ENCODE results near the gene FCER1G.

FCER1G gene

DNA sequence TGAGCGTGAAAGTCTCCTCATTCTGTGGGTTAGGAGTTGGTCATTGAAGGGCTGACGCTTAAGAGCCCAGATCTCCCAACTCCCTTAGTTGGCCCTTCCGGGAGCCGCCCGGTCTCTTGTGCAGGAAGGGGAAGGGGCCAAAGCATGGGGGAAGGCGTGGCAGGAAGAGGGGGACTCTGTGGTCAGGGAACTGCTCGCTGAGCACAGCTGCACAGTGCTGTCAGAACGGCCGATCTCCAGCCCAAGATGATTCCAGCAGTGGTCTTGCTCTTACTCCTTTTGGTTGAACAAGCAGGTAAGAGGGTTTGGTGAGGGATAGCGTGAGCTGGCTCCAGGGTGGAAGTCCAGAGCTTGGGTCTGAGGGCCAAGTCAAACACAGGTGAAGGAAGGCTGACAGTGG, at the start of gene FCER1G:
Gene FCER1G, plus strand, starts transcription at position 220 of the 400 bp plus-strand sequence. Its CDS starts 27 bp downstream, at position 247.
- DNase-seq (ENCODE audit: low read depth), result no peak

- peak; percentile 82 for DNase-seq (ENCODE audit: low read depth)
Measured at GRCh38 chr1:161165742-161166668, 49.1 kb upstream of the FCER1G start, which contains the start of gene PPOX. TSS of gene PPOX (plus strand) at chr1:161166426. CDS start at chr1:161166848, 422 bp downstream.

- DNase-seq (ENCODE audit: low read depth), result no peak
Measured at GRCh38 chr1:161166669-161167548, 48.2 kb upstream of the FCER1G start.

GRCh38 chr1:161168906-161169305, 46.2 kb upstream of the FCER1G start:
- no peak for DNase-seq (ENCODE audit: low read depth)

- no peak for DNase-seq (ENCODE audit: low read depth)
Measured at GRCh38 chr1:161171191-161171590, 43.9 kb upstream of the FCER1G start.

GRCh38 chr1:161171696-161172095, 43.4 kb upstream of the FCER1G start:
- DNase-seq (ENCODE audit: low read depth), result no peak

- no peak for DNase-seq (ENCODE audit: low read depth)
Measured at GRCh38 chr1:161172349-161172748, 42.7 kb upstream of the FCER1G start.

DNA sequence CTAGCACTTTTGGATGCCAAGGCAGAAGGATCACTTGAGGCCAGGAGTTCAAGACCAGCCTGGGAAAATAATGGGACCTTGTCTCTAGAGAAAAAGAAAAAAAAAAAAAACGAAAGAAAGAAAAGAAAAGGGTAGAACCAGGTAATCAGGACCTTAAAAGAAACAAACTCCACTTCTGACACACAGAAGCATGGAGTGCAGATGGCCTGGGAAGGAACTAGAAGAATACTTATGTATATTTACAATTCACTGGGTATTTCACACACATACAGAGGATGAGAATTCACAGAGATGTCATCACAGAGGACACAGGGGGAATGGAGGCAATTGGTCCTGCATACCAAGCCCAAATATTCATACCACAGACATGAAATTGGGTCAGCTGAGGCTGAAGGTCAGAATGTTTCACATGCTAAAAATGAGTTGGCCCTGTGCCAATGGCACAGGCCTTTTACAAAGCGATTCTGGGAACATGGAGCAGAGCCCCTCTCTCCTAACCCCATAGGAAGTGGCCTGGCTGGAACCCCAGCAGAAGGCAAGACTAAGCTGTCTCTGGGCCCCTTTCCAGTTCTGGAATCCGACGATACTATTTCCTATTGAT, 42.2 kb upstream of the FCER1G start:
- no peak for DNase-seq (ENCODE audit: low read depth)

- no peak for DNase-seq (ENCODE audit: low read depth)
Measured at GRCh38 chr1:161173711-161174110, 41.4 kb upstream of the FCER1G start.

- no peak for DNase-seq (ENCODE audit: low read depth)
Measured at GRCh38 chr1:161174911-161175310, 40.2 kb upstream of the FCER1G start.

- DNase-seq (ENCODE audit: low read depth), result no peak
Measured at GRCh38 chr1:161175771-161176453, 39.2 kb upstream of the FCER1G start.

DNA sequence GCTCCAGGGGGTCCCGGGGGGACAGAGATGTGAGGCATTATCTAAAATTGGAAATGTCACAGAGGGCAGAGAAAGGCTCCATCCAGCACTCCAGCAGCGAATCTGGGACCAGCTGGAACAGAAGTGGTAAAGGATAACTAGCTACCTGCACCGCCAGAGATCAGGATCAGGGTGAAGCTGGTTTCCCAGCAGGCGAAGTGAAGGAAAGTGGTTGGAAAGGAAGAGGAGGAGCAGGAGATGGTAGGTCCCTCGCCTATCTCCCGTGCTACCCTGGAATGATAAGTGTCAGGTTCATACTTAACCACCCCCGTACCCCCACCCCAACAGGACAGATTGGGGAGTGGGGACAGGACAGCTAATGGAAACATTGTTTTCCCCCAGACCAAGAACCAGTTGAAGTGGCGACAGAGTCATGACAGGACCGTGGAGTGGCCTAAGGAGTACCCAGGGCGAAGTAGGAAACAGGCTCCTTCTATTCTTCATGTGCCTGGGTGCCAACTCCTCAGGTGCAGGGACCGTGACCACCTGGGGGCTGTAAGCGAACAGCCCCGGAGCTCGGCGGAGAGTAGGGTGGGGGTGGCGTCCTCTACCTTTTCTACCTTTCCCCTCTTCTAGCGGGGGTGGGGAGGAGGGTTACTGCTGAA, 38.5 kb upstream of the FCER1G start:
- DNase-seq (ENCODE audit: low read depth), result no peak

DNA sequence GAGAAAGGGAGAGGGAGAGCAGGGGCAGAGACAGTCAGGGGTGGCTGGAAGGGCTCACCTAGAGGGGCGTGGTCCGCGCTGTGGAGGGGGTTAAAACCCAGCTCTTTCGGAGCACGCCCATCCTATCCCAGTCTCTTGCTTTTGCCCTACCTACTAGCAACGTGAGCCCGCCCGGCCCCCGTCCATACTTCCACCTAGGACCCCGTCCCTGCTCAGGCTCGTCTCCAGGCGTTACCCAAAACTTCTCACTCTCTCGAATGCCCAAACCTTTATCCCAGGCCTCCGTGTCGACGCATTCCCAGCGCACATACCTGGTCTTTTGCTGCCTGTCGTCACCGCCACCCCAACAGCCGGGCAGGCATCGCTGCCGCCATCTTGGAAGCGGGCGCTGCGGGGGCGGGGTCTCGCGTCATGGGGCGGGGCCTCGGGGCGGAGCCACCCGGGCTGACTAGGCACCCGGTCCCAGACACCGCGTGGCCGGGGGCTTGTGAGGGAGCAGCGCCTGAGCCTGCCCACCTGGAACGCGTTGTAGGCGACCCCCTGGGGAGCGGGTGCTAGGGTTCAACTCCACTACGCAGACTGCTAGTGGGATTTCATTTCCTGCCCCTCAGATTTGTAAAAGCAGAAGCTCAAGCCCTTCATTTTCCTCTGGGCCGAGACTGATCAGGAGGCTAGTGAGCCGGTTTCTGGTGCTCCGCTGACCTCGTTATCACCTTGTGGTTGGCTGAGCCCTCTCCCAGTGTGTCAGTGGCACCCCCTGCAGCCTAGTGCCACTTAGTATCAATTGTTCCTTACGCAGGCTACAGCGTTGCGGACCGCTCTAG, 37.8 kb upstream of the FCER1G start, which contains the start of gene B4GALT3:
Gene B4GALT3, minus strand, starts transcription at position 396 of the 824 bp plus-strand sequence. CDS start 1,447 bp downstream, outside the sequence.
- DNase-seq (ENCODE audit: low read depth), result peak; percentile 90

DNA sequence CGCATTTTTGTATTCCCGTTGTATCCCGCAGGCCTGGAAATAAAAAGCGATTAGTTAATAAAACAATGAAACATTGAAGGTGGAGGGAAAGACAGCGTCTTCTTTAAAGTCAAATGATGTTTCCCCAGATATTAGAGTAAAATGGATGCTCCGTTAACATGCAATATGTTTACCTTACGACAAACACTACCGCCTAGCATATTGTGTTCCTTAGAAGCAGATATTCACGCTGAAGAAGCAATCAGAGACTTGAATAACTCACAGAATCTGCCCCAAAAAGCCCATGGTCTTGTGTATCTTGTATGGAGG, 37.2 kb upstream of the FCER1G start:
- DNase-seq (ENCODE audit: low read depth), result no peak

GRCh38 chr1:161179698-161180097, 35.4 kb upstream of the FCER1G start:
- no peak for DNase-seq (ENCODE audit: low read depth)

DNA sequence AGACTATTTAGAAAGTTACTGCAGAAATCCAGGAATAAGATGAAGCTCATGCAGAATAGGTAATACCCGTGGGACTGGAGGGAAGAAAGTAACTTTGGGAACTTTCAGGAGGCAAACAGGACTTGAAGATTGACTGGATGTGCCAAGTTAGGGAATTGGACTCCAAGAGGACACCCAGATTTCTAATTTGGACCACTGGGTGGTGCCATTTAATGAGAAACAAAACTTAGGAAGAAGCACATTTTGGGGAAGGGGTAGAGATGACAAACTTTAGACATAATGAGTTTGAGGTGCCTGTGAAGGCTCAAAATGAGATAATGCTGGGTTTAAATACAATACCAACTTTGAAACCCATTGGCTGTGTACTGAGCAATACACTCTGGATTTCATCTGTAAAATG, 34.5 kb upstream of the FCER1G start:
- no peak for DNase-seq (ENCODE audit: low read depth)

- DNase-seq (ENCODE audit: low read depth), result peak; percentile 41
Measured at GRCh38 chr1:161182214-161182613, 32.9 kb upstream of the FCER1G start.

- DNase-seq (ENCODE audit: low read depth), result peak; percentile 66
Measured at GRCh38 chr1:161185282-161185682, 29.8 kb upstream of the FCER1G start.

DNA sequence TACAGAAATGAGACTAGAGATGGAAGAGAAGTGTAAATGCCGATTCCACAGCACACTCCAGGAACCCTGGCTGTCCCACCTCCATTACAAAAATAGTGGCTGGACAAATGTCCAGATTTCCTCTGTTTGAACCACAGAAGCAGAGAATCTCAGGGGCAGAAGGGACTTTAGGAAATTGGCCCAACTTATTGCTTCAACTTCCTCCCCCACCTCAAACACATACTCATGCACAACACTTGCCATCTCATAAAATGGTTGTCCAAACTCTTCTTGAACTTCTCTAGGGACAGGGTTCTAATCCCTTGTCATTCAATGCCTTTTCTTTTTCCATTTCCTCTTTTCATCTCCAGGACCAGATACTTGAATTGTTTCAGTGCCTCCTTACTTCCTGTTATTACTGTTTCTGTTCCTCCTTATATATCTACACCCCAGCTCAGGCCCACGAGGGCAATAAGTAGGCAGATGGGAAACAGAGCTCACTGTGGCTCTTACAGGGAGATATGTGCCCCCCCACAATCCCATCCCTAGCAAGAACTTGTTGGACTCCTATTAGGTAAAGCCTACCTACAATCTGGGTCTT, 29.3 kb upstream of the FCER1G start:
- DNase-seq (ENCODE audit: low read depth), result no peak

- no peak for DNase-seq (ENCODE audit: low read depth)
Measured at GRCh38 chr1:161187311-161187710, 27.8 kb upstream of the FCER1G start.
